HUES64 (cell line): ENCODE results near the gene ARHGEF2.

Experiments used
- H3K27ac ChIP-seq: 2 replicates; pipeline ENCODE4 v1.7.0; 2013; ENCODE audit warnings: low read depth, low read length, inconsistent platforms
- H3K27me3 ChIP-seq: 2 replicates; pipeline ENCODE4 v1.6.1; 2013; ENCODE audit warnings: mild to moderate bottlenecking, low read length; ENCODE audit not compliant: insufficient read depth
- H3K36me3 ChIP-seq: 2 replicates; pipeline ENCODE4 v1.6.1; 2013; ENCODE audit warnings: mild to moderate bottlenecking, low read length; ENCODE audit not compliant: insufficient read depth
- H3K4me1 ChIP-seq: 2 replicates; pipeline ENCODE4 v1.6.1; 2013; ENCODE audit warnings: mild to moderate bottlenecking, low read length, moderate library complexity; ENCODE audit not compliant: insufficient read depth
- H3K4me3 ChIP-seq: 2 replicates; pipeline ENCODE4 v1.5.1; 2013; ENCODE audit warnings: mild to moderate bottlenecking, low read length, moderate library complexity
- H3K9ac ChIP-seq: 2 replicates; pipeline ENCODE4 v1.6.1; 2013; ENCODE audit warnings: mild to moderate bottlenecking, low read depth, low read length
- H3K9me3 ChIP-seq: 2 replicates; pipeline ENCODE4 v1.6.1; 2013; ENCODE audit warnings: low read depth, low read length; ENCODE audit not compliant: insufficient read depth
- WGBS: fragments of 150-250, 120-280 bp; methylation state at CpG from one replicate; pipeline ENCODE4 v1.1.7; 2013; ENCODE audit warnings: missing lambda C conversion rate; 5-methylcytosine and 5-hydroxymethylcytosine counted together

Gene ARHGEF2

DNA sequence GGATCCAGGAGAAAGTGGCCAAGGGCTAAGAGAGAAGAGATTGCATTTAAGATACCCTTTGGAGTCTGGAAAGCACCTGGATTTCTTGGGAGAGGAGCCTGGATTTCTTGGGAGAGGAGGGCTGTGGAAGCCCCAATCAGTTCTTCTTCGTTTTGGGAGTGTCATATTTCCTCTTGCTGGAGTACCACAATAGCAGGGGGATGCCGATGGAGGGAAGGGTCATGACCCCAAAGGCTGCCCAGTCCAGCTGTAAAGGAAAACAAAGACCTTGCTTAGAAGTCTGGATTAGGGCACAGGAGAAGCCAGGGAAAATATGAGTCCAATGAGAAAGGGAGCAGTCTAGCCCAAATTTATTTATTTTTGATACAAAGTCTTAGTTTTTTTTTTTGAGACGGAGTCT is 31.1 kb upstream of the ARHGEF2 start:
- H3K9me3 ChIP-seq = no peaks in the 10 kb centered on the region
- H3K27ac ChIP-seq = no peak overlapping the region
- no peaks in the 10 kb centered on the region for H3K27me3 ChIP-seq
- peaks cover 61% of the 10 kb centered on the region for H3K36me3 ChIP-seq
- 0 out of 2 replicates have a peak, but pooled peaks cover 3% of the 10 kb centered on the region for H3K4me1 ChIP-seq
- 81% methylated on average over 3 of the region's 3 CpGs for WGBS
- H3K4me3 ChIP-seq = no peak overlapping the region
- H3K9ac ChIP-seq = no peak overlapping the region

DNA sequence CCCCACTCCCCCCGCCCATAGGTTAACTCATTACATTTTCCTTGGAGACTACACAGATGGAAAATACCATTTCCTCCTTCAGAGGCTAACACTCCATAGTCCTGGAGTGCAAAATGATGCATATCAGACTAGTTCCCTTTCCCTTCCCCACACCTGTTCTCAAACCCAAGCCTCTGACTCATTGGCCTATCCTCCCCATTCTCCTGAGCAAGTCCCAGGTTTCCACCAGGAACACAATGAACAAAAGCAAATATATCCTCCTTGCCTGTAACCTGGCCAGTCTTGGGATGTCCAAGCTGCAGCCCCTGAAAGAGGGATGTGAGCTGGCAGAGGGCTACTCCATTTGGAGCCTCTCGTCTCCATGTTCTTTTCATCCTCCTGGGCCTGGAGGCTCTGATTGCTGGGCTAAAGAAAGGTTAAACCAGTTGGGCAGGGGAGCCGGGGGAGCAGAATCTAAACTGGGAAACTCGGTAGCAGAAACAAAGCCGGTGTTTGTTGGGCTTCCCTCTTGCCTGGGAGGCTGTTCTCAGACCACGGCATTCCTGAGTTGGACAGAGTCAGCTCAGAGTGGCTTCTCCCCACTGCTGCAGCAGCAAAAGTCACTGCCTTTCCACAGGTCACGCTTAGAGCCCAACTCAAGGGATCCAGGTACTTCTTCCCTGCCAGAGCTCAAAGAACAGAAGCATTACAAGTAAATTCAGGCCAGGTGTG is 28.5 kb upstream of the ARHGEF2 start:
- Histone ChIP-seq H3K4me3 (no peak overlapping the region), H3K27me3 (no peaks in the 10 kb centered on the region), H3K27ac (no peak overlapping the region), H3K4me1 (peaks cover 10% of the 10 kb centered on the region; the same call in 1 of the 2 replicates), H3K9ac (no peak overlapping the region), H3K9me3 (no peaks in the 10 kb centered on the region), H3K36me3 (peaks cover 35% of the 10 kb centered on the region)
- WGBS = 85% methylated on average over 7 of the region's 7 CpGs

GRCh38 chr1:156004843-156005584 is 26.7 kb upstream of the ARHGEF2 start:
- H3K36me3 ChIP-seq = peaks cover 17% of the 10 kb centered on the region
- WGBS = 93% methylated on average over 3 of the region's 4 CpGs
- H3K27me3 ChIP-seq = no peaks in the 10 kb centered on the region
- no peak overlapping the region for H3K9ac ChIP-seq
- H3K4me3 ChIP-seq = no peak overlapping the region
- H3K27ac ChIP-seq = no peak overlapping the region
- no peaks in the 10 kb centered on the region for H3K9me3 ChIP-seq
- H3K4me1 ChIP-seq = peaks cover 10% of the 10 kb centered on the region; the same call in 1 of the 2 replicates

DNA sequence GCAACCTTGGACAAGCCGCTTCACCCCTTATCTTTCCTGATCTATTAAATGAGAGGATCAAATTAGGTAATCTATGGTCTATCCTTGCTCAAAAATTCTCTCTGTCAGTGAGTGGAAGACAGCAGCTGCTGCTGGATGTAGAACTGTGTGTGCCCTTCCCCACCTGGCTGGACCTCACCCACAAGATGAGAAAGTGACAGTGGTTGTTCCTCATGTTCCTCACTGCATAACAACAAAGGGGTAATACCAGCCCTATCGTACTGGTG is 25.5 kb upstream of the ARHGEF2 start:
- WGBS = 89% methylated on average over 1 of the region's 2 CpGs
- no peak overlapping the region for H3K9ac ChIP-seq
- peaks cover 6% of the 10 kb centered on the region for H3K36me3 ChIP-seq
- H3K4me3 ChIP-seq = no peak overlapping the region
- H3K9me3 ChIP-seq = no peaks in the 10 kb centered on the region
- H3K27ac ChIP-seq = no peak overlapping the region
- H3K4me1 ChIP-seq = peaks cover 10% of the 10 kb centered on the region; the same call in 1 of the 2 replicates
- no peaks in the 10 kb centered on the region for H3K27me3 ChIP-seq

DNA sequence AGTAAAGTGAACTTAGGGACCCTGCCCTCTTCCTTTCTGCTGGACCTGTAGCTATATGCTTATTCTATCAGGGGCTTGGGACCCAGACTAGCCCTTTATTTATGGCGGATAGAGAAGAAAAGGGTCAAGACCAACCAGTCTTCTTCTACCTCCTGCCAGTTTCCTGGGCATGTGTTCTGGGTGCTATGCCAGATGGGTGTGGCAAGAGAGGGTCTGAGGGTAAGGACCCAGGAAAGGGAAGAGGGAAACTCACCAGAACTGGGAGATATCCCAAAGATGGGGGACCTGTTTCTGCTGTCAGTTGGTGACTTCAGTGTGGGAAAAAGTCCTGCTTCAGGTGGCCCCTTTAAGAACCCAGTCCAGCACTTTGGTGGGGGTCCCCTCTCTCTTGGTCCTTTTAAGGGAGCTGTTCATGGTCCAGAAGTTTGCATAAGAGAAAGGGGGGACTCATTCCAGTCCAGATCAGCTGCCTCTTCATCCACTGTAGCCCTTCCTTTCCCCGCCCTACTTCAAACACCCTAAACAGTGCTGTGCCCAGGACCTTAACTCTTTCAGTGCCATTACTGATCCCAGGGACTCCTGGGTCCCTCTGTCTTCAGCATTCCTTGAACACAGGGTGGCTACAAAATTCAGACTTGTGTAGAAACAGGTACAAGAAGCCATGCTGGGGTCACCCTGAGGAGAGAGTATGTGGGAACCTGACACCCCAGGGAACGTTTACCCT is 24.0 kb upstream of the ARHGEF2 start:
- no peaks in the 10 kb centered on the region for H3K27me3 ChIP-seq
- WGBS = 79% methylated on average over 3 of the region's 3 CpGs
- no peak overlapping the region for H3K4me3 ChIP-seq
- H3K4me1 ChIP-seq = peaks cover 10% of the 10 kb centered on the region; the same call in 1 of the 2 replicates
- H3K36me3 ChIP-seq = no peaks in the 10 kb centered on the region
- H3K9me3 ChIP-seq = no peaks in the 10 kb centered on the region
- no peak overlapping the region for H3K27ac ChIP-seq
- H3K9ac ChIP-seq = no peak overlapping the region

- H3K9me3 ChIP-seq = no peaks in the 10 kb centered on the region
- 92% methylated on average over 4 of the region's 4 CpGs for WGBS
- no peaks in the 10 kb centered on the region for H3K27me3 ChIP-seq
- no peak overlapping the region for H3K9ac ChIP-seq
- peaks cover 8% of the 10 kb centered on the region; the same call in 1 of the 2 replicates for H3K4me1 ChIP-seq
- no peak overlapping the region for H3K27ac ChIP-seq
- no peaks in the 10 kb centered on the region for H3K36me3 ChIP-seq
- no peak overlapping the region for H3K4me3 ChIP-seq
Observed at GRCh38 chr1:156001662-156002171, 23.4 kb upstream of the ARHGEF2 start.

GRCh38 chr1:156001021-156001661 is 22.8 kb upstream of the ARHGEF2 start:
- H3K27me3 ChIP-seq = no peaks in the 10 kb centered on the region
- no peak overlapping the region for H3K4me3 ChIP-seq
- peaks cover 7% of the 10 kb centered on the region; the same call in 1 of the 2 replicates for H3K4me1 ChIP-seq
- H3K9me3 ChIP-seq = no peaks in the 10 kb centered on the region
- 88% methylated on average over 10 of the region's 10 CpGs for WGBS
- H3K27ac ChIP-seq = no peak overlapping the region
- no peak overlapping the region for H3K9ac ChIP-seq
- H3K36me3 ChIP-seq = no peaks in the 10 kb centered on the region

DNA sequence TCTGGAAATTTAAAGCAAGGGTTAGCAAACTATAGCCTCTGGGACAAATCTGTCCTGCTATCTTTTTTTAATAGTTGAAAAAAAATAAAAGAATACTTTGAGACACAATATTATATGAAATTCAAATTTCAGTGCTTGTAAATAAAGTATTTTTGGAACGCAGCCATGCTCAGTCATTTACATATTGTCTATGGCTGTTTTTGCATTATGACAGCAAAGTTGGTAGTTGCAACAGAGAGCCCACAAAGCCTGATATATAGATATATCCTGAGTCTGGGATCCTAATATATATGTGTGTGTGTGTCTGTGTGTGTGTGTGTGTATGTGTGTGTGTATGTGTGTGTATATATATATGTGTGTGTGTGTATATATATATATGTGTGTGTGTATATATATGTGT is 21.6 kb upstream of the ARHGEF2 start:
- H3K9ac ChIP-seq = no peak overlapping the region
- no peak overlapping the region for H3K27ac ChIP-seq
- no peak overlapping the region for H3K4me3 ChIP-seq
- peaks cover 7% of the 10 kb centered on the region; the same call in 1 of the 2 replicates for H3K4me1 ChIP-seq
- no peaks in the 10 kb centered on the region for H3K27me3 ChIP-seq
- H3K36me3 ChIP-seq = no peaks in the 10 kb centered on the region
- H3K9me3 ChIP-seq = no peaks in the 10 kb centered on the region
- 100% methylated on average over 1 of the region's 1 CpG for WGBS

DNA sequence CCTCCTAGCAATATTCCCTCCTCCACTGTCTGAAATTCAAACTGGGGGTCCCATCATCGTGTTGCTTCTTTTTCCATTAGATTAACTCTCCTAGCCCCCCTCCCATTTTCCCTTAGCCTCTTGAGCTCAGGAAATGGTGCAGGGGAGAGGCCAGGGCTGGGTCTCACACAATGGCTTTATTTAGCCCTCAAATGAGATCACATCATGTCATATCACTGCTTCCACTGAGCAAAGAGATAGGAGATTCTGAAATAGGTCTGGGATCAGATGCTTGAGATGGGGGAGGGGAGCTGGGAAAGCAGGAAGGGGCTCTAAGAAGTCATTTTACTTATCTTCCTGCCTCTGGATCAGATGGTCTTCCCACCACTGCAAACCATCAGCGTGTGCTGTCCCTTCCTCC is 17.8 kb upstream of the ARHGEF2 start:
- H3K27ac ChIP-seq = no peak overlapping the region
- H3K4me1 ChIP-seq = no peaks in the 10 kb centered on the region
- WGBS = 91% methylated on average over 2 of the region's 2 CpGs
- H3K4me3 ChIP-seq = no peak overlapping the region
- no peak overlapping the region for H3K9ac ChIP-seq
- no peaks in the 10 kb centered on the region for H3K9me3 ChIP-seq
- no peaks in the 10 kb centered on the region for H3K36me3 ChIP-seq
- no peaks in the 10 kb centered on the region for H3K27me3 ChIP-seq

DNA sequence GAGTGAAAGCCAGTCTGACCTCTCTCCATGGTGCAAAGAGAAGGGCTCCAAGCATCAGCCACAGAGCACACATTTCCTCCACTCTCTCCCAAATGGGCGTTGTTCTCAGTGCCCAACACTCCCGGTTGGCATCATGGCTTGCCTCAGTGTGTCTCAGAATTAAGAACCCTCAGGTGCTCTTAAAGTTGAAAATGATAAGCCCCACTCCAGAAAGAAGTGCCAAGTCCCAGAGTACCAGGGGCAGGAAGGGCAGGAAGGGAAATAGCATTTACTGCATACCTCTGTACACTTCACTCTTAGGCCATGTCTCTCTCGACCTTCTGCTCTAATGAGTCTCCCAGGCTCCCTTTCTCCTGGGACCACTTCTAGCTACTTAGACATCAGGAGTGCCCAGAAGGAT is 15.2 kb upstream of the ARHGEF2 start:
- H3K27me3 ChIP-seq = no peaks in the 10 kb centered on the region
- 94% methylated on average over 3 of the region's 3 CpGs for WGBS
- no peak overlapping the region for H3K9ac ChIP-seq
- H3K36me3 ChIP-seq = no peaks in the 10 kb centered on the region
- H3K4me3 ChIP-seq = no peak overlapping the region
- no peak overlapping the region for H3K27ac ChIP-seq
- no peaks in the 10 kb centered on the region for H3K4me1 ChIP-seq
- no peaks in the 10 kb centered on the region for H3K9me3 ChIP-seq
